NCI-H226 (cell line): ENCODE measurements around the gene LCTL.
A peak's percentile ranks its signal among the peaks of the same experiment; 100 is the strongest.
"Not testable (repeated sequence)": the region's sequence is repeated elsewhere in the genome, so short reads cannot be mapped to it uniquely, and the experiment has no call there.

Experiments used
- DNase-seq: peaks from one replicate; pipeline ENCODE4 v3.0.0-alpha.2; 2015

The LCTL gene

DNA sequence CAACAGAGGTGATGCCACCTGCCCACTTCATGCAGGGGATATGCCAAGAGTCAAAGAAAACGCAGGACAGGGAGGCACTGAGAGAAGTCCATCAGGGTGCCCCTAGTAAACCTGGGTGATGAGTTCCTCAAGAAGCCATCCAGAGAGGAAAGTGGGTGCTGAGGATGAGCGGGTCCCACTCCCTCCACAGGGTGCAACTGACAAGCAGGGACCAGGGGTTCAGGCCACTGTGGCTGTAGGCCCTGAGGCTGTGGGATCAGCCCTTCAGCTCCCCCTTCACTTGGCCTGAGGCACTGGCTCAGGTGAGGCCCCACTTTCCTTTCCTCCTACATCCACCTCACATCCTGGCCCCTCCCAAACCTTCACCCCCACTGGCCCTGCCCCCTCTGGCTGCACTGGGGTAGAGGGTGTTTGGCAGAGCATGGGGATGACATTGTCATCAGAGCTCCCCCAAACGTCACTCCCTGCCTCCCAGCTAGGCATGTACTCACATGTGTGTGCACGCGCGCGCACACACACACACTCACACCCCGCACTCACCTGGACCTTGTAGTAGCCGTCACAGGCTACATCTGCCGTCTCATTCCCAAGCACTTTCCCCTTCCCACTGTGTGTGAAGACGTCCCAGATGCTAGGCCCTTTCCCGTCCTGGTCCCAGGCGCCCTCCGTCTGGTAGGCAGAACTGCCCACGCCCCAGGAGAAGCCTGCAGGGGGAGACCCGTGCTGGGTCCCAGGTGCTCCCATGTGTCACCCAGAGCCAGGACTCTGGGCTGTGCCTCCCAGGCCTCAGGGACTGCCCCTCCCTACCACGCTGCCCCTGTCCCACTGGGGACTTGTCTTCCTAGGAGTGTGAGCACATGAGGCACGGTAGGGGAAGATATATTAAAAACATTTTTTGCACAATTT lies 1.4 kb downstream of the LCTL start:
- no peak for DNase-seq

GRCh38 chr15:66563566-66564110 lies 2.2 kb downstream of the LCTL start:
- no peak for DNase-seq

- DNase-seq: peak; percentile 38
Observed at GRCh38 chr15:66563126-66563525, 2.7 kb downstream of the LCTL start.

DNA sequence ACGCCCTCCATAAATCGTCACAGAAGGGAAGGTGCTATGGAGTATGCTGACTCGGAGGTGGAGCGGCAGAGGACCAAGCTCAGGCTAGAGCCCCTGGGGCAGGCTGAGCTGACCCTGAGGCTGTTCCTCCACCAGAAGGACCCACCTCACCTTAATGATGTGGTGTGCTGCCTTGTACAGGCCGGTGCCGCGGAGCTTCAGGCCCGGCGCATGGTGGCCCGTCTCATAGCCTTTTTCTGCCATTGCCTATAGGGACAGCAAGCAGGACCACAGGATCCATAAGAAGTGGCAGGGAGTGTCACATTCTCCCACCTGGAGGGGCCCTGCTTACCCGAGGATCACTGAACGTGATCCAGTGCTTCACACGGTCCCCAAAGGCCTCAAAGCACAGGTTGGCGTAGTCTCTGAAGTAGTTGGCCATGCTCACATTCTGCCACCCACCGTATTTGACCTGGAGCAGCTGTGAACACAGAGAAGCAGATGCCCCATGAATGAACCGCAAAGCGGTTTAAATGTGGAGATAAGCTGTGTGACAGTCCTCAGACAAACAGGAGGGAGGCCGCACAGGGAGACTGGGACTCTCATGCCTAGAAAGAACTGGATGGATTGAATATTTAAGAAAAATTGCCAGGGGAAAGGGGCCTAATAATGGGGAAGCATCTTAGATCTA lies 4.8 kb downstream of the LCTL start:
- DNase-seq: no peak

GRCh38 chr15:66558271-66558670 lies 7.5 kb downstream of the LCTL start:
- DNase-seq: no peak

DNA sequence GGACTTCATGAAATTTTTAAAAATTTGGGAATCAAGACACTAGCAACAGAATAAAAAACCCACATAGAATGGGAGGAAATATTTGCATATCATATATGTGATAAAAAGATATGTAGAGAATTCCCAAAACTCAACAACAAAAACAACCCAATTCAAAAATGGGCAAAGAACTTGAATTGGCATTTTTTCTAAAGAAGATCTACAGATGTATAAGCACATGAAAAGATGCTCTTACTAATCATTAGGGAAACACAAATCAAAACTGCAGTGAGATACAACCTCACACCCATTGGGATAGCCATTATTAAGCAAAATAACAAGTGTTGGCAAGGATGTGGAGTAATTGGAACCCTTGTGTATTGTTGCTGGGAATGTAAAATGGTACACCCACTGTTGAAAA lies 10.1 kb downstream of the LCTL start:
- DNase-seq: no peak

DNA sequence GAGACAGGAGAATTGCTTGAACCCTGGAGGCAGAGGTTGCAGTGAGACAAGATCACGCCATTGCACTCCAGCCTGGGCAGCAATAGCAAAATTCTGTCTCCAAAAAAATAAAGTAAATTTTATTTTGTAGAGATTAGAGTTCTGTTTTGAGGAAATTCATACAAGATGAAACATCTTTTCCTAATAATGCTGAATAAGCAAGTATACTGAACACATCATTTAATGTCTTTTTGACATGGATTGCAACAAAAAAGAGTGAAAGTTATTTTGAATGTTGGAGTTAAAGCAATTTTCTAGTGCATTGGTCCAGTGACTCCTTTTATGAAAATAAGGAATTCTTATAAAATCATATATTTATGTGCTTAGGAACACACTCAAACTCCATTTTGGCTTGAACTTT lies 20.5 kb downstream of the LCTL start:
- no peak for DNase-seq

DNA sequence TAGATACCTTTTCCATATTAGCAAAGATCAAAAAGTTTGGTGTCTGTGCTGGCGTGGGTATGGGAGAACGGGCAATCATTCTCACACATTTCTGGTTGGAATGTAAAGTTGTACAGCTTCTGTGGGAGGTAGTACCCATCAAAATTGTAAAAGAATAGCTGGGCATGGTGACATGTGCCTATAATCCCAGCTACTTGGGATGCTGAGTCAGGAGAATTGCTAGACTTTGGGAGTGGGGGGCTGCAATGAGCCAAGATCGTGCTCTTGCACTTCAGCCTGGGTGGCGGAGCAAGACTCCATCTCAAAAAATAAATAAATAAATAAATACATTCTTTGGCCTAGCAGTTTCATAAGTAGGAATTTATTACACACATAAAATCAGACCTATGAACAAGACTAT lies 22.9 kb downstream of the LCTL start:
- no peak for DNase-seq

DNA sequence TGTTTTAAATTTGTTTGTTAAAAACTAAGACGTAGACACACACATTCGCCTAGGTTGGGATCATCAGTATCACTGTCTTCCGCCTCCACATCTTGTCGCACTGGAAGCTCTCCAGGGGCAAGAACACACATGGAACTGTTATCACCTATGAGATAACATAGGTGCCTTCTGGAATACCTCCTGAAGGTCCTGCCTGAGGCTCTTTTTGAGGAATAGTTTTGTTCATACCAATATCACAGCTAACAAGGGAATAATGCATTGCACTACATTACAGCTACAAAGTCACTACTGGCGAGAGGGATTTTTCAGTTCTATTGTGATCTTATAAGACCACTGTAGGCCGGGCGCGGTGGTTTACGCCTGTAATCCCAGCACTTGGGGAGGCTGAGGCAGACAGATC lies 30.7 kb downstream of the LCTL start:
- peak; percentile 9 for DNase-seq

DNA sequence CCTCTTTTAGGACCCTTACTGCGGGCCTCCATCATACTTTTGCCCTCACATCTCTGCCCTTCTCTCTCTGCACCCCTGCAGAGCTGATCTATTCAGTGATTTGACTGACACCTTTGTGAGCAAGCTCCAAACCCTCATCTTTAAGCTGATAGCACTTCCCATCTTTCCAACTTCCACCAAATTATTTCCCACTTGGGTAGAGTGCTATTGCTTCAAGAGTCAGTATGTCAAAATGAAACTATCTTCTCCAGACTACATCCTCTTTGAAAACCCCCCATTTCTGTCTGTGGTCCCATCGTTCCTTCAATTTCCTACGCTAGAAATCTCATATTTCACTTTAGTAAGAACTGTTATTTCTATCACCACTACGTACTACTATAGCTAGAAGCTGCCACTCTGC lies 41.0 kb downstream of the LCTL start:
- no peak for DNase-seq

DNA sequence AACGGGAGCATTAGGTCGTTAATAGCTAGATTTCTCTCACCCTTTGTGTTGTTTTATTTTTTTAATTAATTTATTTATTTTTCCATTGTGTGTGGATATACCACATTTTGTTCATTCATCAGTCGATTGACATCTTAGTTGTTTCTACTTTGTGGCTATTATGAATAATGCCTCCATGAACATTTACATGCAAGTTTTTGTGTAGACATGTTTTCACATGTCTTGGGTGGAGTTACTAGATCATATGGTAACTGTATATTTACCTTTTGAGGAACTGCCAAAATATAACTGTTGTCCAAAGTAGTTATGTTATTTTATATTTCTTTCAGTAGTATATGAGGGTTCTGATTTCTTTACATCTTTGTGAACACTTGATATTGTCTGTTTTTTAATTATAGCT lies 41.9 kb downstream of the LCTL start:
- DNase-seq: no peak

DNA sequence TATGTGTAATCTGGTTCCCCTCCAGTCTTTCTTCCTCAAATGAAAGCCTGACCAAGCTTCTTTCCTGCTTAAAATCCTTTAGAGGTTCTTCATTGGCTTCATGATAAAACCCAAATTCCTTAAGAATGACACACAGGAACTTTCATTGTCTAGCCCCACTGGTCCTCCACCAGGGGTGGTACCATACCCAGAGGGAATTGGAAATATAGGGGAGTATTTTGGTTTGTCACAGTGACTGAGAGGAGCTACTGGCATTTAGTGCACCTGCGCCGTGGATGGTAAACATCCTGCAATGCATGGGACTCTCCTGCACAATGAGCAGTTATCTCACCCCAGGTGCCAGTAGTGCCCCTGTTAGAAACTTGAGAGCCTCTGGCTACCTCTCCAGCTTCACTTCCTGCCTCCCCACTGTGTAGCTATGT lies 49.9 kb downstream of the LCTL start:
- DNase-seq: peak; percentile 67

DNA sequence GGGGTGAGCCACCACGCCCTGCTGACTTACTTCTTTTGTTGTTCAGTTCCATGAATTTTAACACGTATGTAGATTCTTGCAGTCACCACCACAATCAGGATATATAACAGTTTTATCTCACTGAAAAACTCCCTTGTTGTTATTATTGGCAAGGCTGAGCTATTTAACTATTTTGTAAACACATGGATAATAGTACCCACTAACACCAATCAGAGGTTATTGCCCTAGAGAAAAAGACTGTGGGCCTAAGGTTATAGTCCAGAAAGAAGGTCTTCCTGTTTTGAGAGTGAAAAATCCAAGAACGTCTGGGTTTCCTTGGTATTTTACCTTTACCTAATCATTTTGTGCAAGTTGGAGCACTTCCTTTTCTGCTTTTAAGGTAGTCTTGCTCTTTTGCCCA lies 51.2 kb downstream of the LCTL start:
- DNase-seq: no peak

DNA sequence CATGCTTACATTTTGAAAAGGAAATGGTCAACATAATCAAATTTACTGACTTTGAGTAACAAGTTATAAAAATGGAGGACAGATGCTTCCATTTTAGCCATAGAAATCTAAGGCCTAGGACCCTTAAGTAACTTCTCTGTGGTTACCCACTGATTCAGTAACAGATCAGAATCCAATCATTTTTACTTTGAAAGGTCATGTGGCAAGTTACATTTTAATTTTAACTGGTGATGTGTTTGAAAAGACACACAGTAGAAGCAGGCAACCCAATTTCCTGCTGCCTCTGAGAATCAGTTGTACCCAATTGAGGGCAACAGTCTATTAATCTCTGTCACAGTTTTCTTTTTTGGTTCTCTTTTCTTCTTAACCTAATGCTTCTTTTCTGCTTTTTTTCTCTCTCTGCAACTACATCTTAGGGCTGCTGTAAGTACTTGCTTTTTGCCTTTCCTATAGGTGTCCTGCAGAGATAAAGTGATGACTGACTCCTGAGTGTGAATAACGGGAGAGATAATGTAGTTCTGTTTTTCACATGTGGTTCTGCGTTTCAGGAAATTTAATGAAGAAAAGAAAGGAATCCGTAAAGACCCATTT lies 57.4 kb downstream of the LCTL start:
- no peak for DNase-seq

GRCh38 chr15:66505818-66506217 lies 60.0 kb downstream of the LCTL start:
- DNase-seq: no peak

GRCh38 chr15:66505430-66505811 lies 60.4 kb downstream of the LCTL start:
- DNase-seq: no peak

DNA sequence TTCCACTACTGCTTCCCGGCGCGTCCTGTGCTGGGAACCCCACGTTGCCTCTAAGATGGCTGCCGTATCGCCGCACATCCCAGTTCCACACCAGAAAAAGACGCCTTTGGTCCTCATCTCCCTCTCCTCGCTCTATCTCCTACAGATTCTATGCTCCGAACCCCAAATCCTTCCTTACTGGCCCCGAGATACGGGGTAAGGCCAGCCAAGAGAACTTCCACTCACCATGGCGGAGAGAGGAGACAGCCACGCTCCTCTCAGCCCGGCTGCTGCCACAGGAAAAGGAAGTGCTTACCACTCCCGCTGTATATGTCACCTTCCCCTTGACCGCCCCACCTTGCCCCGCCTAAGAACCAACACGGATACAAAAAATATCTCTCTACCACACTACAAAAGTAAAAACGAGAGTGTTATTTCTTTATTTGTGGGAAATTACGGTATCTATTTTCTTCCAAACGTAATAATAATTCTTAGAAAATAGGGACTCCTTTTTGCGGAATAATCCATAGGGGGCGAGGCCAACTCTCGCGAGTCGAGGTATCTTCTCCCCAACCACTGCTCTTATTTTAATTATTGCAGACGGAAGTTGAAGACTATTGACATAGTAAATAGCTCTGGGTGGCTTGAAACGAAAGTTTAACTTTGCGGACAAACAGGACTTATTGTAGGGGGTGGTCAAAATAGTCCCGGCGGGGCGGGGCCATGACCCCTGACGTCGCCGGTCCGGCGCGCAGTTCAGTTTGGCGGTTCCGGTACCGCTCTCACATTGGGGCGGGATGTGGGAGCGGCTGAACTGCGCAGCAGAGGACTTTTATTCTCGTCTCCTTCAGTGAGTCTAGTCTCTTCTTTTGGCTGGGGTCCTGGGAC lies 61.0 kb downstream of the LCTL start, which contains the start of the genes RPL4 and ZWILCH:
RPL4 (minus strand) TSS at position 293 of the 867 bp plus-strand sequence; CDS start at position 228, 65 bp downstream.
ZWILCH (plus strand) TSS at position 764 of the 867 bp plus-strand sequence; CDS start at position 777, 13 bp downstream.
- DNase-seq: peak; percentile 89

- DNase-seq: no peak
Observed at GRCh38 chr15:66503780-66504562, 61.8 kb downstream of the LCTL start.

DNA sequence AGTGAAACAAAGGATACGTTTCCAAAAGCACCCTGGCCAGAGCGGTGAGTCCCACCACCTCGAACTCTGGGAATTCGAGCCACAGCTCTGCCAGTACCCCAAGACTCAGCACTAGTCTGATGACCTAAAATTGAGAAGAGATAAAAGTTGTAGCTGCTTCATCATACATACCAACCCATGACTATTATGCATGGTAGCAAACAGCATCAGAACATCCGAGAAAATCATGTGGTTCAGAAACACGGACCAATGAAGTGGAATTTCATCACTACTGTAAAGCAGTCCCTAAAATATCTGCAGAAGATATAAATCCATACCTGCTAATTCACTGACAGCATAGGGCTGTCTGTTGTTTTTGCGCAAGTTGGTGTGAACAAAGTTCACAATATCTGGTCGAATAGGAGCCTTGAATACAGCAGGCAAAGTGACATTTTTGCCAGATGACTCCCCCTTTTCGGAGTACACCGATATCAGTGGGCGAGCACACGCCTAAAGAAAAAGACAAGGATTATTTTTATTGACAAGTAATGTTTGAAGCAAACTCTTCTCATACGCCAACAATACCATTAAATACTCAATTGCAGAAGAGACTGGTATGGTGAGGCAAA lies 62.7 kb downstream of the LCTL start:
- DNase-seq: not testable (repeated sequence)

- no peak for DNase-seq
Observed at GRCh38 chr15:66502491-66502890, 63.3 kb downstream of the LCTL start.

DNA sequence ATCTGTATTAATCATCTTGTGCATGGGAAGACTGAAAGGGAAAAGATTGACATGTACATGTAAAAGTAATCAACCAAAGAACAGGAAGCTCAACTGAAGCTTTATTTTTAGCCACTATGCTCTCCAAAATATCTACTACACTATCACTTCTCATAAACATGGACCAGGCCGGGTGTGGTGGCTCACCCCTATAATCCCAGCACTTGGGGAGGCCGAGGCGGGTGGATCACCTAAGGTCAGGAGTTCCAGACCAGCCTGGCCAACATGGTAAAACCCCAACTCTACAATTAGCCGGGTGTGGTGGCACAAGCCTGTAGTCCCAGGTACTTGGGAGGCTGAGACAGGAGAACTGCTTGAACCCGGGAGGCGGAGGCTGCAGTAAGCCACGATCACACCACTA lies 65.5 kb downstream of the LCTL start:
- not testable (repeated sequence) for DNase-seq
